Measurements from ENCODE around the gene VEZF1. TPM values are rescaled to one million over a fixed set of nuclear protein-coding genes. Genes with fewer than 3 reads are reported as not detected.
A peak's percentile ranks its signal among the peaks of the same experiment; 100 is the strongest.

The VEZF1 gene
- total and polyA plus RNA-seq, 2 of the 4 experiments (the other 2 are of a cell fraction): 21.1 to 42.1 TPM

DNA sequence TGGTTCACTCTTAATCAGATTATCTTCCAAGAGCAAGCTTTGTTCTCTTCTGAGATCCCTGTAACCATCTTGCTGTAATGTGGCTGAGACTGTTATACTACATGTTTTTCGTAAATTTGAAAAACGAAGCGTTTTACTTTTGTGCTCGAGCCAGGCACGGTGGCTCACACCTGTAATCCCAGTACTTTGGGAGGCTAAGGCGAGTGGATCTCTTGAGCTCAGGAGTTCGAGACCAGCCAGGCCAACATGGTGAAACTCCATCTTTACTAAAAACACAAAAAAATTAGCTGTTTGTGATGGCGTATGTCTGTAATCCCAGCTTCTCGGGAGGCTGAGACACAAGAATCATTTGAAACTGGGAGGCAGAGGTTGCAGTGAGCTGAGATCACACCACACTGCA is 40.7 kb downstream of the VEZF1 start:
- Histone ChIP-seq H3K9me1 (ENCODE audit: insufficient read depth, low read length) (peaks cover 33% of the 10 kb centered on the region), H4K20me1 (ENCODE audit: insufficient read depth, low read length) (0 out of 2 replicates have a peak, but pooled peaks cover 3% of the 10 kb centered on the region), H2BK120ac (ENCODE audit: low read depth, low read length) (peak overlapping the region; percentile 96), H4K91ac (ENCODE audit: insufficient read depth, low read depth, low read length) (peak overlapping the region; percentile 84), H3K27ac (ENCODE audit: insufficient read depth, low read length) (peak overlapping the region; percentile 15; the same call in 1 of the 2 replicates), H4K5ac (ENCODE audit: low read depth, low read length) (peak overlapping the region; percentile 46; the same call in 1 of the 2 replicates), H3K56ac (ENCODE audit: extremely low read depth, insufficient read depth, low read length) (peak overlapping the region; percentile 54; the same call in 1 of the 2 replicates), H3K27me3 (ENCODE audit: control insufficient read depth, insufficient read depth, low read length) (no peaks in the 10 kb centered on the region), H2BK15ac (ENCODE audit: low read depth, low read length) (peak overlapping the region; percentile 15; the same call in 1 of the 3 replicates), H3K4me2 (ENCODE audit: low read depth, low read length) (peak overlapping the region; percentile 68; the same call in 1 of the 2 replicates), H2BK5ac (ENCODE audit: low read depth, low read length, poor library complexity, severe bottlenecking) (peak overlapping the region; percentile 36), H4K8ac (ENCODE audit: low read depth in 2 of 2, low read length in 2 of 2) (peak overlapping the region; percentile 22 to 67), H3K79me1 (ENCODE audit: low read depth in 1 of 2, low read length in 2 of 2) (peaks cover 25 to 74% of the 10 kb centered on the region in 2 experiments), H3K4ac (ENCODE audit: low read depth, low read length) (peak overlapping the region; percentile 91), H3K18ac (ENCODE audit: low read depth, low read length) (peak overlapping the region; percentile 4), H2AK5ac (ENCODE audit: low read depth, low read length) (no peak overlapping the region; the same call in 1 of the 2 replicates), H2AFZ (replicated peaks; ENCODE audit: low read length, poor library complexity) (no peak overlapping the region), H2BK20ac (ENCODE audit: low read depth, low read length) (peak overlapping the region; percentile 58), H3K4me1 (ENCODE audit: control insufficient read depth, insufficient read depth, low read length) (peaks cover 25% of the 10 kb centered on the region), H3K9ac (ENCODE audit: low read depth, low read length) (peak overlapping the region; percentile 6; the same call in 1 of the 2 replicates), H3K36me3 (ENCODE audit: control insufficient read depth, insufficient read depth, low read length) (no peaks in the 10 kb centered on the region), H3K14ac (replicated peaks; ENCODE audit: low read depth, low read length) (peak overlapping the region; percentile 66; the same call in 1 of the 2 replicates), H3K23ac (ENCODE audit: low read depth, low read length) (peak overlapping the region; percentile 74; the same call in 1 of the 2 replicates), H3K4me3 (ENCODE audit: insufficient read depth, low read depth, low read length) (no peak overlapping the region), H3K9me3 (ENCODE audit: control insufficient read depth, insufficient read depth, low read length) (no peaks in the 10 kb centered on the region), H2AK9ac (replicated peaks; ENCODE audit: low read depth, low read length, poor library complexity) (no peak overlapping the region)
- no peak for TF ChIP-seq RAD21 (IDR thresholded peaks at IDR 0.05; ENCODE audit: low read length)
- TF ChIP-seq, protein P1, sequence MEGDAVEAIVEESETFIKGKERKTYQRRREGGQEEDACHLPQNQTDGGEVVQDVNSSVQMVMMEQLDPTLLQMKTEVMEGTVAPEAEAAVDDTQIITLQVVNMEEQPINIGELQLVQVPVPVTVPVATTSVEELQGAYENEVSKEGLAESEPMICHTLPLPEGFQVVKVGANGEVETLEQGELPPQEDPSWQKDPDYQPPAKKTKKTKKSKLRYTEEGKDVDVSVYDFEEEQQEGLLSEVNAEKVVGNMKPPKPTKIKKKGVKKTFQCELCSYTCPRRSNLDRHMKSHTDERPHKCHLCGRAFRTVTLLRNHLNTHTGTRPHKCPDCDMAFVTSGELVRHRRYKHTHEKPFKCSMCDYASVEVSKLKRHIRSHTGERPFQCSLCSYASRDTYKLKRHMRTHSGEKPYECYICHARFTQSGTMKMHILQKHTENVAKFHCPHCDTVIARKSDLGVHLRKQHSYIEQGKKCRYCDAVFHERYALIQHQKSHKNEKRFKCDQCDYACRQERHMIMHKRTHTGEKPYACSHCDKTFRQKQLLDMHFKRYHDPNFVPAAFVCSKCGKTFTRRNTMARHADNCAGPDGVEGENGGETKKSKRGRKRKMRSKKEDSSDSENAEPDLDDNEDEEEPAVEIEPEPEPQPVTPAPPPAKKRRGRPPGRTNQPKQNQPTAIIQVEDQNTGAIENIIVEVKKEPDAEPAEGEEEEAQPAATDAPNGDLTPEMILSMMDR (conservative IDR thresholded peaks at IDR 0.05; ENCODE audit: low read depth, low read length): no peak
- TF ChIP-seq BHLHE40 (IDR thresholded peaks at IDR 0.05; ENCODE audit: low read depth, low read length): no peak
- TF ChIP-seq MAZ (IDR thresholded peaks at IDR 0.05; ENCODE audit: borderline replicate concordance, low read depth, low read length): no peak
- ATAC-seq (ENCODE audit: low read depth) (no peak), DNase-seq (no peak)
- no TSS peak for BruUV-seq (replicated peaks)
- POLR2A ChIA-PET (ENCODE audit: unreplicated experiment): interaction anchor here (0.5 to 0.7 kb wide), 2 partner anchors 60 to 68 kb away, joined by 3 to 4 read pairs; no protein-coding TSS in a partner anchor
- in situ Hi-C loops (cut with MboI; ENCODE audit: low sequenced_read_pairs) (no loop called here), intact Hi-C loops (cut with micrococcal nuclease) (no loop called here), dilution Hi-C loops (cut with HindIII; ENCODE audit: low sequenced_read_pairs, unreplicated experiment) (no loop called here)
- whole genome bisulfite sequencing, 2 experiments (ENCODE audit: extremely low coverage in 2 of 2, insufficient read length in 1 of 2): 80% methylated on average over 1 of the region's 9 CpGs; no CpG with 5 or more reads in 1 of the 2 experiments
- CTCF ChIA-PET: interaction anchor here (0.6 to 2.1 kb wide), 5 partner anchors 36 to 146 kb away, joined by 3 to 5 read pairs (median 3); no protein-coding TSS in a partner anchor
